ENCODE data around the gene TMOD4.

DNA sequence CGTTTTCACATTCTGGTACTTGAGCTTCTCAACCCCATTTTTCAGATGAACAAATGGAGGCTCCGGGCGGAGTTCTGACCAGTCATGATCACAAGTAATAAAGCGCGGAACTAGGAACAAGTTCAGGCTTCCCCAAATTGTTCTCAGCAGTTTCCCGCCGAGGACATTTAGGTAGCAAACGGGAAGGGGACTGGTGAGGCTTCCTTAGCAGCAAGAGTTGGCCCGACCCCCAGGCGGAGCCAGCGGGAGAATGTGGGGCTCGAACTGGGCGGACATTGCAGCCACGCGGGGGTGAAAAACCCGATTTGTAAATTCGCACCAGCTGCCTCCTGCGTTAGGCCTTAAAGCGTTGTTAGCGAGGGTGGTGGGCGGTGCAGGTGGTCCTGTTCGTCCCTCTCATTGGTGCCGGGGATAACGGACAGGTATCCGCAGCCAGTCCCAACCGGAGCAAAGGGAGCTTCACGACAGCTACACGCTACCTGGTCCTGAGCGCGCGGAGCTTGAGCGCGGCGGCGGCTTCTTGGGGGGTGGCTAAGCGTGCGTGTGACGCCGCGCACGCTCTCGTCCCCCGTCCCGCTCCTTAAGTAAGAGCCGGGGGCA lies 44.7 kb downstream of the TMOD4 start:
- TF ChIP-seq NR2C2 (CRISPR knock-in tag; IDR thresholded peaks at IDR 0.05): no peak
- no peak for TF ChIP-seq NR2C2 (tag; IDR thresholded peaks at IDR 0.05)
- no peak for TF ChIP-seq NRF1 (conservative IDR thresholded peaks at IDR 0.05 in 1 of 2, IDR thresholded peaks at IDR 0.05 in 1 of 2)
- no peak for TF ChIP-seq CCNT2 (IDR thresholded peaks at IDR 0.05; ENCODE audit: borderline replicate concordance, extremely low read depth, insufficient read length, low read depth, low read length)
- TF ChIP-seq, protein P1, sequence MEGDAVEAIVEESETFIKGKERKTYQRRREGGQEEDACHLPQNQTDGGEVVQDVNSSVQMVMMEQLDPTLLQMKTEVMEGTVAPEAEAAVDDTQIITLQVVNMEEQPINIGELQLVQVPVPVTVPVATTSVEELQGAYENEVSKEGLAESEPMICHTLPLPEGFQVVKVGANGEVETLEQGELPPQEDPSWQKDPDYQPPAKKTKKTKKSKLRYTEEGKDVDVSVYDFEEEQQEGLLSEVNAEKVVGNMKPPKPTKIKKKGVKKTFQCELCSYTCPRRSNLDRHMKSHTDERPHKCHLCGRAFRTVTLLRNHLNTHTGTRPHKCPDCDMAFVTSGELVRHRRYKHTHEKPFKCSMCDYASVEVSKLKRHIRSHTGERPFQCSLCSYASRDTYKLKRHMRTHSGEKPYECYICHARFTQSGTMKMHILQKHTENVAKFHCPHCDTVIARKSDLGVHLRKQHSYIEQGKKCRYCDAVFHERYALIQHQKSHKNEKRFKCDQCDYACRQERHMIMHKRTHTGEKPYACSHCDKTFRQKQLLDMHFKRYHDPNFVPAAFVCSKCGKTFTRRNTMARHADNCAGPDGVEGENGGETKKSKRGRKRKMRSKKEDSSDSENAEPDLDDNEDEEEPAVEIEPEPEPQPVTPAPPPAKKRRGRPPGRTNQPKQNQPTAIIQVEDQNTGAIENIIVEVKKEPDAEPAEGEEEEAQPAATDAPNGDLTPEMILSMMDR (IDR thresholded peaks at IDR 0.05 in 2 of 3, conservative IDR thresholded peaks at IDR 0.05 in 1 of 3; ENCODE audit: insufficient read depth in 2 of 3, low read depth in 1 of 3, low read length in 3 of 3): no peak
- TF ChIP-seq IRF1 (CRISPR knock-in tag; IDR thresholded peaks at IDR 0.05; ENCODE audit: borderline replicate concordance): no peak
- no peak for TF ChIP-seq GATA2 (CRISPR knock-in tag; IDR thresholded peaks at IDR 0.05)
- TF ChIP-seq MYC (IDR thresholded peaks at IDR 0.05; ENCODE audit: low read depth, low read length): no peak
- TF ChIP-seq MYC (CRISPR knock-in tag; IDR thresholded peaks at IDR 0.05; ENCODE audit: borderline replicate concordance, low read depth): no peak
- TF ChIP-seq POLR2A (conservative IDR thresholded peaks at IDR 0.05): no peak
- TF ChIP-seq HNRNPK (IDR thresholded peaks at IDR 0.05; ENCODE audit: low read depth, low read length, poor library complexity, severe bottlenecking): no peak
- TF ChIP-seq ZBTB49 (CRISPR knock-in tag; IDR thresholded peaks at IDR 0.05; ENCODE audit: borderline replicate concordance): no peak
- no peak for TF ChIP-seq ZBTB40 (IDR thresholded peaks at IDR 0.05)
- TF ChIP-seq ZBTB40 (CRISPR knock-in tag; IDR thresholded peaks at IDR 0.05): no peak
- TF ChIP-seq RAD21 (CRISPR knock-in tag; conservative IDR thresholded peaks at IDR 0.05 in 1 of 2, IDR thresholded peaks at IDR 0.05 in 1 of 2): no peak
- no peak for TF ChIP-seq SIN3B (IDR thresholded peaks at IDR 0.05; ENCODE audit: low read depth)
